HepG2 (cell line): ENCODE measurements around the gene MAP2K7. TPM values are rescaled to one million over a fixed set of nuclear protein-coding genes. Genes with fewer than 3 reads are reported as not detected.
A peak's percentile ranks its signal among the peaks of the same experiment; 100 is the strongest.

Experiments used
- FOXO4 ChIP-seq: sonication (generic); formaldehyde crosslinking; conservative IDR thresholded peaks from 2 replicates; pipeline ENCODE4 v1.8.1; 2023; ENCODE audit warnings: missing genetic modification reagents
- HDAC2 ChIP-seq: sonication (generic); formaldehyde crosslinking; IDR thresholded peaks from 2 replicates; pipeline ENCODE4 v1.4.0; 2020; ENCODE audit warnings: missing genetic modification reagents
- HNRNPH1 ChIP-seq: fragments of 200-400 bp; formaldehyde crosslinking; optimal IDR thresholded peaks from 2 replicates; pipeline ENCODE3; 2017; ENCODE audit warnings: mild to moderate bottlenecking, low read depth, low read length
- REST ChIP-seq, 2 experiments: IDR thresholded peaks; 2 replicates each; pipeline ENCODE4 v1.6.1; 2011 to 2012; ENCODE audit warnings: low read length in 2 of 2, borderline replicate concordance in 1 of 2, low read depth in 1 of 2, mild to moderate bottlenecking in 1 of 2, moderate library complexity in 1 of 2
- SAFB2 ChIP-seq: sonication (generic); formaldehyde crosslinking; IDR thresholded peaks from 2 replicates; pipeline ENCODE4 v1.5.1; 2020; ENCODE audit warnings: missing genetic modification reagents, low read depth, mild to moderate bottlenecking, borderline replicate concordance
- TEAD3 ChIP-seq: optimal IDR thresholded peaks from 2 replicates; pipeline ENCODE3; 2016; ENCODE audit warnings: borderline replicate concordance
- ZNF468 ChIP-seq: sonication (generic); formaldehyde crosslinking; IDR thresholded peaks from 2 replicates; pipeline ENCODE4 v1.8.0; 2022; ENCODE audit warnings: mild to moderate bottlenecking, moderate library complexity, missing genetic modification reagents
- ZNF777 ChIP-seq: sonication (generic); formaldehyde crosslinking; IDR thresholded peaks from 2 replicates; pipeline ENCODE4 v1.4.0; 2020; ENCODE audit warnings: missing genetic modification reagents
- ZNF83 ChIP-seq: sonication (generic); formaldehyde crosslinking; IDR thresholded peaks from 2 replicates; pipeline ENCODE4 v1.4.0; 2020; ENCODE audit warnings: missing genetic modification reagents, mild to moderate bottlenecking, borderline replicate concordance
- polyA plus RNA-seq, 8 experiments: library from polyadenylated mRNA; depleted of rRNA in 3 of 8; stranded (reverse) in 7 of 8; unstranded in 1 of 8; fragments of >200 nt; fragmentation: Illumina TruSeq in 4 of 8; extraction: Trizol in 4 of 8; gene quantifications; 2 replicates each; pipeline versions ENCODE4 v1.2.1 to v1.2.3, GENCODE V29; 2011 to 2016; ENCODE audit warnings: low read depth in 4 of 8, missing spikeins in 1 of 8, mixed read lengths in 1 of 8; ENCODE audit not compliant: insufficient read depth in 1 of 8
- total RNA-seq, 5 experiments: library from RNA; depleted of rRNA; stranded (reverse); fragments of >200 nt; fragmentation: Illumina TruSeq; extraction: Trizol; gene quantifications; 2 replicates each; pipeline ENCODE4 v1.2.3, GENCODE V29; 2016; ENCODE audit warnings: low read depth in 1 of 5
- TF ChIP-seq, protein P1 (sequence below): sonication (generic); formaldehyde crosslinking; IDR thresholded peaks from 2 replicates; pipeline ENCODE4 v1.5.1; 2020; ENCODE audit warnings: mild to moderate bottlenecking, missing genetic modification reagents, borderline replicate concordance
- TF ChIP-seq, protein P2 (sequence below): sonication (generic); formaldehyde crosslinking; IDR thresholded peaks from 2 replicates; pipeline ENCODE4 v1.5.1; 2020; ENCODE audit warnings: mild to moderate bottlenecking, missing genetic modification reagents, moderate library complexity
- TF ChIP-seq, protein P3 (sequence below): sonication (generic); formaldehyde crosslinking; conservative IDR thresholded peaks from 2 replicates; pipeline ENCODE4 v1.8.0; 2022; ENCODE audit warnings: mild to moderate bottlenecking, moderate library complexity, missing genetic modification reagents

The MAP2K7 gene
- total and polyA plus RNA-seq, 2 of the 13 experiments (the other 11 are each of a cell fraction or from before 2014, with no cell fraction given) = 9.0 to 10.8 TPM

DNA sequence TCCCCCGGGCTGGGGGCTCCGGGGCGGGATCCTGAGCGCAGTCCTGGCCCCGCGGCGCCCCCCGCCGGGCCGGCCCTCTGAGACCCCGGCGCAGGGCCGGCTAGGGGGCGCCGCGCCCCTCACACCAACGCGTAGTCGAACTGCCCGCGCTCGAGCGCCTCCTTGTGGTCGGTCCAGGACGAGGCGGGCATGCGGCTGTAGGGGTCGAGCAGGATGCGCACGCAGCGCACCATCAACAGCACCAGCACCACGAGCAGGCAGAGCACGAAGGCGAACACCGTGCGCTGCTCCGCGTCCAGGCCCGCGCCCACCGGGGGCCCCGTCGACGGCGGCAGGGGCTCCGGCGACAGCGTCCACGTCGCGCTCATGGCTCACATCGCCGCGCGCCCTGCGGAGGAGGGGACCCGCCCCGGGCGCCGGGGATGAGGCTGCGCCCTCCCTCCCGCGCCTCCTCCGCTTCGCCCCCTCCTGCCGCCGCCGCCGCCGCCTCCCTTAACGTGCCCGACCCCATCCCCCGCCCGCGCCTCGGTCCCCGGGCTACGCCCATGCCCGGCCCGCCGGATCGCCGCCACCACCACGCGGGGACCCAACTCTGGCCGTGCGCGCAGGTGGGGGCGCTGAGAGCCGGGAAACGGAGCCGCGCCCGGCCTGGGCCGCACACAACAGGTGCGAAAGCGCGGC lies 21.6 kb downstream of the MAP2K7 start (continued):
- TF ChIP-seq, protein P1, sequence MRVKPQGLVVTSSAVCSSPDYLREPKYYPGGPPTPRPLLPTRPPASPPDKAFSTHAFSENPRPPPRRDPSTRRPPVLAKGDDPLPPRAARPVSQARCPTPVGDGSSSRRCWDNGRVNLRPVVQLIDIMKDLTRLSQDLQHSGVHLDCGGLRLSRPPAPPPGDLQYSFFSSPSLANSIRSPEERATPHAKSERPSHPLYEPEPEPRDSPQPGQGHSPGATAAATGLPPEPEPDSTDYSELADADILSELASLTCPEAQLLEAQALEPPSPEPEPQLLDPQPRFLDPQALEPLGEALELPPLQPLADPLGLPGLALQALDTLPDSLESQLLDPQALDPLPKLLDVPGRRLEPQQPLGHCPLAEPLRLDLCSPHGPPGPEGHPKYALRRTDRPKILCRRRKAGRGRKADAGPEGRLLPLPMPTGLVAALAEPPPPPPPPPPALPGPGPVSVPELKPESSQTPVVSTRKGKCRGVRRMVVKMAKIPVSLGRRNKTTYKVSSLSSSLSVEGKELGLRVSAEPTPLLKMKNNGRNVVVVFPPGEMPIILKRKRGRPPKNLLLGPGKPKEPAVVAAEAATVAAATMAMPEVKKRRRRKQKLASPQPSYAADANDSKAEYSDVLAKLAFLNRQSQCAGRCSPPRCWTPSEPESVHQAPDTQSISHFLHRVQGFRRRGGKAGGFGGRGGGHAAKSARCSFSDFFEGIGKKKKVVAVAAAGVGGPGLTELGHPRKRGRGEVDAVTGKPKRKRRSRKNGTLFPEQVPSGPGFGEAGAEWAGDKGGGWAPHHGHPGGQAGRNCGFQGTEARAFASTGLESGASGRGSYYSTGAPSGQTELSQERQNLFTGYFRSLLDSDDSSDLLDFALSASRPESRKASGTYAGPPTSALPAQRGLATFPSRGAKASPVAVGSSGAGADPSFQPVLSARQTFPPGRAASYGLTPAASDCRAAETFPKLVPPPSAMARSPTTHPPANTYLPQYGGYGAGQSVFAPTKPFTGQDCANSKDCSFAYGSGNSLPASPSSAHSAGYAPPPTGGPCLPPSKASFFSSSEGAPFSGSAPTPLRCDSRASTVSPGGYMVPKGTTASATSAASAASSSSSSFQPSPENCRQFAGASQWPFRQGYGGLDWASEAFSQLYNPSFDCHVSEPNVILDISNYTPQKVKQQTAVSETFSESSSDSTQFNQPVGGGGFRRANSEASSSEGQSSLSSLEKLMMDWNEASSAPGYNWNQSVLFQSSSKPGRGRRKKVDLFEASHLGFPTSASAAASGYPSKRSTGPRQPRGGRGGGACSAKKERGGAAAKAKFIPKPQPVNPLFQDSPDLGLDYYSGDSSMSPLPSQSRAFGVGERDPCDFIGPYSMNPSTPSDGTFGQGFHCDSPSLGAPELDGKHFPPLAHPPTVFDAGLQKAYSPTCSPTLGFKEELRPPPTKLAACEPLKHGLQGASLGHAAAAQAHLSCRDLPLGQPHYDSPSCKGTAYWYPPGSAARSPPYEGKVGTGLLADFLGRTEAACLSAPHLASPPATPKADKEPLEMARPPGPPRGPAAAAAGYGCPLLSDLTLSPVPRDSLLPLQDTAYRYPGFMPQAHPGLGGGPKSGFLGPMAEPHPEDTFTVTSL = no peak
- TF ChIP-seq ZNF777 (CRISPR knock-in tag) (peak; percentile 92), SAFB2 (CRISPR knock-in tag) (peak; percentile 79; the same call in 1 of the 2 replicates), ZNF468 (CRISPR knock-in tag) (peak; percentile 78; the same call in 1 of the 2 replicates), TEAD3 (CRISPR knock-in tag) (peak; percentile 71), REST (IDR thresholded peaks at IDR 0.05; ENCODE audit: borderline replicate concordance in 1 of 2, low read depth in 1 of 2, low read length in 2 of 2) (no peak), HNRNPH1 (no peak), ZNF83 (CRISPR knock-in tag) (peak; percentile 96; the same call in 1 of the 2 replicates), HDAC2 (CRISPR knock-in tag) (peak; percentile 60; the same call in 1 of the 2 replicates), FOXO4 (CRISPR knock-in tag) (no peak)
- TF ChIP-seq, protein P2, sequence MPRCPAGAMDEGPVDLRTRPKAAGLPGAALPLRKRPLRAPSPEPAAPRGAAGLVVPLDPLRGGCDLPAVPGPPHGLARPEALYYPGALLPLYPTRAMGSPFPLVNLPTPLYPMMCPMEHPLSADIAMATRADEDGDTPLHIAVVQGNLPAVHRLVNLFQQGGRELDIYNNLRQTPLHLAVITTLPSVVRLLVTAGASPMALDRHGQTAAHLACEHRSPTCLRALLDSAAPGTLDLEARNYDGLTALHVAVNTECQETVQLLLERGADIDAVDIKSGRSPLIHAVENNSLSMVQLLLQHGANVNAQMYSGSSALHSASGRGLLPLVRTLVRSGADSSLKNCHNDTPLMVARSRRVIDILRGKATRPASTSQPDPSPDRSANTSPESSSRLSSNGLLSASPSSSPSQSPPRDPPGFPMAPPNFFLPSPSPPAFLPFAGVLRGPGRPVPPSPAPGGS = peak; percentile 82; the same call in 1 of the 2 replicates
- TF ChIP-seq, protein P3, sequence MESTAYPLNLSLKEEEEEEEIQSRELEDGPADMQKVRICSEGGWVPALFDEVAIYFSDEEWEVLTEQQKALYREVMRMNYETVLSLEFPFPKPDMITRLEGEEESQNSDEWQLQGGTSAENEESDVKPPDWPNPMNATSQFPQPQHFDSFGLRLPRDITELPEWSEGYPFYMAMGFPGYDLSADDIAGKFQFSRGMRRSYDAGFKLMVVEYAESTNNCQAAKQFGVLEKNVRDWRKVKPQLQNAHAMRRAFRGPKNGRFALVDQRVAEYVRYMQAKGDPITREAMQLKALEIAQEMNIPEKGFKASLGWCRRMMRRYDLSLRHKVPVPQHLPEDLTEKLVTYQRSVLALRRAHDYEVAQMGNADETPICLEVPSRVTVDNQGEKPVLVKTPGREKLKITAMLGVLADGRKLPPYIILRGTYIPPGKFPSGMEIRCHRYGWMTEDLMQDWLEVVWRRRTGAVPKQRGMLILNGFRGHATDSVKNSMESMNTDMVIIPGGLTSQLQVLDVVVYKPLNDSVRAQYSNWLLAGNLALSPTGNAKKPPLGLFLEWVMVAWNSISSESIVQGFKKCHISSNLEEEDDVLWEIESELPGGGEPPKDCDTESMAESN (CRISPR knock-in tag) = peak; percentile 89
